Astrocyte (in vitro differentiated cells and primary cell): ENCODE results near the gene BCAR1. TPM values are rescaled to one million over a fixed set of nuclear protein-coding genes. Genes with fewer than 3 reads are reported as not detected.

Experiments used
- DNase-seq: peaks from one replicate; pipeline ENCODE4 v3.0.0-alpha.2; 2010; ENCODE audit warnings: low read depth
- FAIRE-seq: peaks from 2 replicates; lab custom pipeline; 2011; peaks lifted over from hg19 to GRCh38; lab: Jason Lieb, UNC
- H2AFZ ChIP-seq: 2 replicates; pipeline ENCODE4 v1.6.0; 2012; ENCODE audit warnings: low read depth, low read length, inconsistent platforms
- H3K27ac ChIP-seq: 2 replicates; pipeline ENCODE4 v1.5.1; 2011; ENCODE audit warnings: low read depth, low read length, inconsistent platforms
- H3K27me3 ChIP-seq: 2 replicates; pipeline ENCODE4 v1.6.0; 2011; ENCODE audit warnings: low read length, inconsistent platforms; ENCODE audit not compliant: insufficient read depth
- H3K36me3 ChIP-seq: 2 replicates; pipeline ENCODE4 v1.5.1; 2011; ENCODE audit warnings: low read length, inconsistent platforms; ENCODE audit not compliant: insufficient read depth
- H3K4me1 ChIP-seq: 2 replicates; pipeline ENCODE4 v1.5.1; 2011; ENCODE audit warnings: low read length, inconsistent platforms; ENCODE audit not compliant: insufficient read depth
- H3K4me2 ChIP-seq: 2 replicates; pipeline ENCODE4 v1.6.0; 2012; ENCODE audit warnings: low read length, inconsistent platforms
- H3K4me3 ChIP-seq: 2 replicates; pipeline ENCODE4 v1.5.1; 2011; ENCODE audit warnings: low read depth, mild to moderate bottlenecking, low read length, inconsistent platforms; ENCODE audit not compliant: insufficient read depth
- H3K79me2 ChIP-seq: 2 replicates; pipeline ENCODE4 v1.6.0; 2012; ENCODE audit warnings: mild to moderate bottlenecking, low read length, inconsistent platforms; ENCODE audit not compliant: insufficient read depth
- H3K9ac ChIP-seq: 2 replicates; pipeline ENCODE4 v1.6.0; 2012; ENCODE audit warnings: mild to moderate bottlenecking, low read length, inconsistent platforms
- H3K9me3 ChIP-seq: 2 replicates; pipeline ENCODE4 v1.5.1; 2012; ENCODE audit warnings: low read depth, mild to moderate bottlenecking, low read length, inconsistent platforms; ENCODE audit not compliant: insufficient read depth
- H4K20me1 ChIP-seq: 2 replicates; pipeline ENCODE4 v1.6.0; 2012; ENCODE audit warnings: low read length, inconsistent platforms; ENCODE audit not compliant: insufficient read depth
- H3K27ac Mint-ChIP-seq: one replicate; pipeline ENCODE4 v1.8.0; 2021; ENCODE audit warnings: mild to moderate bottlenecking, mixed read lengths; ENCODE audit not compliant: unreplicated experiment
- H3K27me3 Mint-ChIP-seq: one replicate; pipeline ENCODE4 v1.8.0; 2021; ENCODE audit warnings: low read depth, mixed read lengths; ENCODE audit not compliant: unreplicated experiment
- H3K36me3 Mint-ChIP-seq: one replicate; pipeline ENCODE4 v1.8.0; 2021; ENCODE audit warnings: low read depth, mixed read lengths; ENCODE audit not compliant: unreplicated experiment
- H3K4me1 Mint-ChIP-seq: one replicate; pipeline ENCODE4 v1.8.0; 2021; ENCODE audit warnings: low read depth, mixed read lengths; ENCODE audit not compliant: unreplicated experiment
- H3K4me3 Mint-ChIP-seq: one replicate; pipeline ENCODE4 v1.8.0; 2021; ENCODE audit warnings: mild to moderate bottlenecking, moderate library complexity, mixed read lengths; ENCODE audit not compliant: unreplicated experiment
- H3K9me3 Mint-ChIP-seq: one replicate; pipeline ENCODE4 v1.8.0; 2021; ENCODE audit warnings: mild to moderate bottlenecking, mixed read lengths; ENCODE audit not compliant: unreplicated experiment
- CTCF ChIP-seq: IDR thresholded peaks from 2 replicates; pipeline ENCODE4 v1.5.1; 2011; ENCODE audit warnings: low read depth, mild to moderate bottlenecking, inconsistent platforms, low read length, moderate library complexity; ENCODE audit not compliant: insufficient read depth
- EZH2 ChIP-seq: IDR thresholded peaks from 2 replicates; pipeline ENCODE4 v1.6.1; 2012; ENCODE audit warnings: mild to moderate bottlenecking, low read length, inconsistent platforms; ENCODE audit not compliant: insufficient read depth
- total RNA-seq: library from RNA; stranded (reverse); gene quantifications from 2 replicates; pipeline ENCODE4 v1.2.1, GENCODE V29; 2021

BCAR1 gene
- total RNA-seq, 1 donor from 2014 or later: 296 TPM

GRCh38 chr16:75239542-75240122 lies 11.8 kb downstream of the BCAR1 start:
- H3K27ac Mint-ChIP-seq: peak overlapping the region; percentile 92
- H3K36me3 Mint-ChIP-seq: peaks cover 10% of the 10 kb centered on the region
- peaks cover 100% of the 10 kb centered on the region for H3K79me2 ChIP-seq
- H3K9me3 ChIP-seq: no peaks in the 10 kb centered on the region
- H3K36me3 ChIP-seq: peaks cover 15% of the 10 kb centered on the region
- H3K4me3 Mint-ChIP-seq: peak overlapping the region; percentile 68
- H4K20me1 ChIP-seq: peaks cover 63% of the 10 kb centered on the region
- H3K4me3 ChIP-seq: no peak overlapping the region
- H3K4me2 ChIP-seq: peak overlapping the region; percentile 76
- peak overlapping the region; percentile 90 for H3K9ac ChIP-seq
- peaks cover 53% of the 10 kb centered on the region for H3K4me1 ChIP-seq
- H3K4me1 Mint-ChIP-seq: peaks cover 53% of the 10 kb centered on the region
- peak overlapping the region; percentile 97 for H3K27ac ChIP-seq
- no peak overlapping the region for H2AFZ ChIP-seq
- FAIRE-seq (no peak), DNase-seq (no peak)
- no peaks in the 10 kb centered on the region for H3K9me3 Mint-ChIP-seq
- no peaks in the 10 kb centered on the region for H3K27me3 Mint-ChIP-seq
- TF ChIP-seq EZH2 (no peak), CTCF (no peak)
- no peaks in the 10 kb centered on the region for H3K27me3 ChIP-seq

- TF ChIP-seq EZH2 (no peak), CTCF (peak; percentile 14)
- Histone ChIP-seq H3K9me3 (no peaks in the 10 kb centered on the region), H3K4me1 (peaks cover 53% of the 10 kb centered on the region), H3K4me3 (no peak overlapping the region), H3K27ac (peak overlapping the region; percentile 97), H3K36me3 (peaks cover 16% of the 10 kb centered on the region), H4K20me1 (peaks cover 70% of the 10 kb centered on the region), H3K27me3 (no peaks in the 10 kb centered on the region), H3K79me2 (peaks cover 100% of the 10 kb centered on the region), H2AFZ (no peak overlapping the region), H3K9ac (peak overlapping the region; percentile 90), H3K4me2 (peak overlapping the region; percentile 76)
- H3K9me3 Mint-ChIP-seq: no peaks in the 10 kb centered on the region
- FAIRE-seq: no peak
- peak overlapping the region; percentile 74 for H3K4me3 Mint-ChIP-seq
- H3K4me1 Mint-ChIP-seq: peaks cover 50% of the 10 kb centered on the region
- no peak for DNase-seq
- H3K27ac Mint-ChIP-seq: peak overlapping the region; percentile 86
- peaks cover 12% of the 10 kb centered on the region for H3K36me3 Mint-ChIP-seq
- no peaks in the 10 kb centered on the region for H3K27me3 Mint-ChIP-seq
These were observed 12.4 kb downstream of the BCAR1 start for GRCh38 chr16:75238853-75239541.
